SK-N-SH (cell line): Measurements from ENCODE around the gene CCDC9. TPM values are rescaled to one million over a fixed set of nuclear protein-coding genes. Genes with fewer than 3 reads are reported as not detected.

Experiments
- CTCF ChIA-PET: fragments of 300-600, 350-600 bp; formaldehyde crosslinking; extraction: SDS; loops from one replicate; lab custom pipeline; 2021; lab: Yijun Ruan, JAX
- POLR2A ChIA-PET: fragments of 350-600 bp; sonication (Branson Sonifier 250); formaldehyde crosslinking; extraction: SDS; loops from one replicate; lab custom pipeline; 2020; ENCODE audit warnings: antibody characterized with exemption, inconsistent platforms; lab: Yijun Ruan, JAX
- DNase-seq: peaks from one replicate; pipeline ENCODE4 v3.0.0; 2012
- H2AFZ ChIP-seq: fragments of 200-600 bp; sonication (generic); 2 replicates; pipeline ENCODE4 v1.8.1; 2016; ENCODE audit warnings: antibody characterized with exemption, mild to moderate bottlenecking, low read depth
- H3F3A ChIP-seq: fragments of 200-600 bp; sonication (generic); replicated peaks from 2 replicates; pipeline ENCODE3; 2016; ENCODE audit warnings: antibody characterized with exemption, mild to moderate bottlenecking; ENCODE audit not compliant: insufficient read depth
- H3K27ac ChIP-seq, 2 experiments: fragments of 200-500 bp in 1 of 2; fragments of 200-600 bp in 1 of 2; sonication (Bioruptor generic) in 1 of 2; sonication (generic), shearing (Covaris generic) in 1 of 2; 2 replicates each; pipeline versions ENCODE4 v1.5.1 to v1.6.1; 2014 to 2016; ENCODE audit warnings: low read depth in 2 of 2, inconsistent platforms in 1 of 2, low read length in 1 of 2, mild to moderate bottlenecking in 1 of 2, mixed read lengths in 1 of 2
- H3K27me3 ChIP-seq: fragments of 200-600 bp; sonication (generic), shearing (Covaris generic); 2 replicates; pipeline ENCODE4 v1.6.1; 2016; ENCODE audit warnings: mixed run types; ENCODE audit not compliant: insufficient read depth
- H3K36me3 ChIP-seq, 2 experiments: fragments of 200-500 bp in 1 of 2; fragments of 200-600 bp in 1 of 2; sonication (Bioruptor generic) in 1 of 2; sonication (generic) in 1 of 2; replicated peaks in 1 of 2; 2 replicates each; pipeline versions ENCODE3 to v1.5.1; 2014 to 2016; ENCODE audit warnings: low read length in 1 of 2, mild to moderate bottlenecking in 1 of 2; ENCODE audit not compliant: insufficient read depth in 2 of 2, control insufficient read depth in 1 of 2
- H3K4me1 ChIP-seq, 2 experiments: fragments of 200-500 bp in 1 of 2; fragments of 200-600 bp in 1 of 2; sonication (Bioruptor generic) in 1 of 2; sonication (generic), shearing (Covaris generic) in 1 of 2; 2 replicates each; pipeline versions ENCODE4 v1.5.1 to v1.6.1; 2014 to 2016; ENCODE audit warnings: low read depth in 1 of 2, low read length in 1 of 2, mixed run types in 1 of 2; ENCODE audit not compliant: insufficient read depth in 2 of 2, control insufficient read depth in 1 of 2
- H3K4me2 ChIP-seq: fragments of 200-600 bp; sonication (generic), shearing (Covaris generic); 2 replicates; pipeline ENCODE4 v1.6.1; 2017; ENCODE audit warnings: mixed run types
- H3K4me3 ChIP-seq, 2 experiments: fragments of 200-500 bp in 1 of 2; fragments of 200-600 bp in 1 of 2; sonication (Bioruptor generic) in 1 of 2; sonication (generic), shearing (Covaris generic) in 1 of 2; 2 replicates each; pipeline versions ENCODE4 v1.5.1 to v1.8.1; 2014 to 2016; ENCODE audit warnings: low read depth in 2 of 2, inconsistent platforms in 1 of 2, low read length in 1 of 2, mild to moderate bottlenecking in 1 of 2, mixed read lengths in 1 of 2, moderate library complexity in 1 of 2
- H3K79me2 ChIP-seq: fragments of 200-600 bp; sonication (generic); 2 replicates; pipeline ENCODE4 v1.8.1; 2017; ENCODE audit warnings: mild to moderate bottlenecking; ENCODE audit not compliant: insufficient read depth
- H3K9ac ChIP-seq: fragments of 200-600 bp; sonication (generic); 2 replicates; pipeline ENCODE4 v1.6.1; 2017; ENCODE audit warnings: mixed run types
- H3K9me2 ChIP-seq: fragments of 200-600 bp; sonication (generic); 2 replicates; pipeline ENCODE4 v1.6.1; 2017; ENCODE audit warnings: mixed run types
- H3K9me3 ChIP-seq: fragments of 200-600 bp; sonication (generic); 2 replicates; pipeline ENCODE4 v1.6.1; 2017; ENCODE audit warnings: mixed run types, mild to moderate bottlenecking, moderate library complexity
- H4K20me1 ChIP-seq: fragments of 200-600 bp; sonication (generic); 2 replicates; pipeline ENCODE4 v1.6.1; 2017; ENCODE audit warnings: mild to moderate bottlenecking, mixed run types; ENCODE audit not compliant: insufficient read depth
- CTCF ChIP-seq: fragments of 200-600 bp; sonication (generic); IDR thresholded peaks from 2 replicates; pipeline ENCODE4 v1.6.1; 2017; ENCODE audit warnings: antibody characterized with exemption, mild to moderate bottlenecking, moderate library complexity
- ELF1 ChIP-seq: IDR thresholded peaks from 2 replicates; pipeline ENCODE4 v1.4.0; 2012
- EP300 ChIP-seq, 2 experiments: IDR thresholded peaks; 2 replicates each; pipeline versions ENCODE4 v1.4.0 to v1.6.1; 2012; ENCODE audit warnings: borderline replicate concordance in 1 of 2, low read depth in 1 of 2, low read length in 1 of 2
- FOSL2 ChIP-seq: IDR thresholded peaks from 2 replicates; pipeline ENCODE4 v1.4.0; 2012; ENCODE audit warnings: low read depth, mild to moderate bottlenecking, moderate library complexity, borderline replicate concordance
- MAX ChIP-seq: IDR thresholded peaks from 2 replicates; pipeline ENCODE4 v1.4.0; 2012; ENCODE audit warnings: low read depth
- MXI1 ChIP-seq: IDR thresholded peaks from 2 replicates; pipeline ENCODE4 v1.6.1; 2012; ENCODE audit warnings: mild to moderate bottlenecking, low read depth, low read length, improper control_type of control experiment
- NFIC ChIP-seq: IDR thresholded peaks from 2 replicates; pipeline ENCODE4 v1.4.0; 2012; ENCODE audit warnings: borderline replicate concordance
- RCOR1 ChIP-seq: fragments of 150-350 bp; IDR thresholded peaks from 2 replicates; pipeline ENCODE4 v1.6.1; 2017; ENCODE audit warnings: antibody characterized with exemption, low read length
- REST ChIP-seq: IDR thresholded peaks from 2 replicates; pipeline ENCODE4 v1.6.1; 2012; ENCODE audit warnings: mild to moderate bottlenecking, low read depth, low read length, moderate library complexity
- RFX5 ChIP-seq: IDR thresholded peaks from 2 replicates; pipeline ENCODE4 v1.6.1; 2012; ENCODE audit warnings: mild to moderate bottlenecking, improper control_type of control experiment, low read length
- SMC3 ChIP-seq: IDR thresholded peaks from 2 replicates; pipeline ENCODE4 v1.6.1; 2012; ENCODE audit warnings: low read depth, low read length, improper control_type of control experiment
- TEAD4 ChIP-seq: IDR thresholded peaks from 2 replicates; pipeline ENCODE4 v1.4.0; 2012; ENCODE audit warnings: mild to moderate bottlenecking, borderline replicate concordance; ENCODE audit not compliant: insufficient read depth
- USF2 ChIP-seq: fragments of 150-350 bp; IDR thresholded peaks from 2 replicates; pipeline ENCODE4 v1.6.1; 2017; ENCODE audit warnings: antibody characterized with exemption, low read length, low read depth, borderline replicate concordance
- ZBTB33 ChIP-seq: IDR thresholded peaks from 2 replicates; pipeline ENCODE4 v1.4.0; 2012; ENCODE audit warnings: low read depth, borderline replicate concordance
- WGBS: methylation state at CpG from one replicate; pipeline ENCODE4 v1.1.6; 2017; ENCODE audit warnings: low lambda C conversion rate; 5-methylcytosine and 5-hydroxymethylcytosine counted together
- polyA plus RNA-seq, 3 experiments: library from polyadenylated mRNA; depleted of rRNA; stranded (reverse); fragments of >200 nt; gene quantifications; 2 replicates each; pipeline ENCODE4 v1.2.3, GENCODE V29; 2012

CCDC9 gene
- polyA plus RNA-seq, 1 of the 3 experiments (the other 2 are of a cell fraction), result 12.4 TPM

GRCh38 chr19:47266401-47266941 is 10.1 kb downstream of the CCDC9 start:
- H3K4me3 ChIP-seq, result no peak overlapping the region
- H3K9me2 ChIP-seq, result no peaks in the 10 kb centered on the region
- no peaks in the 10 kb centered on the region for H3K9me3 ChIP-seq
- no peak for DNase-seq
- no peaks in the 10 kb centered on the region for H3F3A ChIP-seq
- ChIA-PET CTCF (interaction anchor here (0.9 to 2.0 kb wide), 3 partner anchors 22 to 117 kb away, joined by 4 to 7 read pairs (median 4); no protein-coding TSS in a partner anchor), POLR2A (interaction anchor here (1.3 kb wide), 1 partner anchor 10 kb away, joined by 4 read pairs; the partner anchor contains the start of gene CCDC9)
- TF ChIP-seq SMC3 (no peak), CTCF (no peak), RCOR1 (no peak), FOSL2 (no peak), MAX (no peak), USF2 (no peak), NFIC (no peak), EP300 (IDR thresholded peaks at IDR 0.05; ENCODE audit: borderline replicate concordance in 1 of 2, low read depth in 1 of 2, low read length in 1 of 2) (no peak), REST (no peak), ZBTB33 (no peak), TEAD4 (no peak), MXI1 (no peak), ELF1 (no peak), RFX5 (no peak)
- no peak overlapping the region for H3K4me2 ChIP-seq
- 92% methylated on average over 21 of the region's 21 CpGs for WGBS
- H3K79me2 ChIP-seq, result peaks cover 13% of the 10 kb centered on the region
- H3K27ac ChIP-seq, result no peak overlapping the region; a peak in 1 of 4 replicates
- H3K4me1 ChIP-seq, result no peaks in the 10 kb centered on the region
- peaks cover 27 to 28% of the 10 kb centered on the region in 2 experiments for H3K36me3 ChIP-seq
- H3K27me3 ChIP-seq, result no peaks in the 10 kb centered on the region
- no peaks in the 10 kb centered on the region; the same call in 1 of the 2 replicates for H4K20me1 ChIP-seq
- no peak overlapping the region for H3K9ac ChIP-seq
- H2AFZ ChIP-seq, result no peak overlapping the region
